Measurements from ENCODE around the gene SLC12A5. TPM values are rescaled to one million over a fixed set of nuclear protein-coding genes. Genes with fewer than 3 reads are reported as not detected.
A peak's percentile ranks its signal among the peaks of the same experiment; 100 is the strongest.

SLC12A5 gene
- total and polyA plus RNA-seq, 12 donors: 0.28 to 1.3 (median 1.0) TPM; not detected in 8

GRCh38 chr20:46040902-46041535 is 12.0 kb downstream of the SLC12A5 start:
- no peaks in the 10 kb centered on the region for H3K36me3 ChIP-seq
- WGBS, 2 donors: 23 to 24% methylated on average over 18 of the region's 18 CpGs
- ATAC-seq (peak in 1 of 8 donors; percentile 48), DNase-seq (peak in 1 of 2 donors; percentile 34)
- H3K4me1 ChIP-seq: no peaks in the 10 kb centered on the region
- intact Hi-C loops (cut with DNase I): no loop called here
- peaks cover 0 to 56% (median 37%) of the 10 kb centered on the region in 7 donors for H3K27me3 ChIP-seq
- no peak overlapping the region for H3K4me3 ChIP-seq
- no peak overlapping the region for H3K27ac ChIP-seq
- TF ChIP-seq, protein P1, sequence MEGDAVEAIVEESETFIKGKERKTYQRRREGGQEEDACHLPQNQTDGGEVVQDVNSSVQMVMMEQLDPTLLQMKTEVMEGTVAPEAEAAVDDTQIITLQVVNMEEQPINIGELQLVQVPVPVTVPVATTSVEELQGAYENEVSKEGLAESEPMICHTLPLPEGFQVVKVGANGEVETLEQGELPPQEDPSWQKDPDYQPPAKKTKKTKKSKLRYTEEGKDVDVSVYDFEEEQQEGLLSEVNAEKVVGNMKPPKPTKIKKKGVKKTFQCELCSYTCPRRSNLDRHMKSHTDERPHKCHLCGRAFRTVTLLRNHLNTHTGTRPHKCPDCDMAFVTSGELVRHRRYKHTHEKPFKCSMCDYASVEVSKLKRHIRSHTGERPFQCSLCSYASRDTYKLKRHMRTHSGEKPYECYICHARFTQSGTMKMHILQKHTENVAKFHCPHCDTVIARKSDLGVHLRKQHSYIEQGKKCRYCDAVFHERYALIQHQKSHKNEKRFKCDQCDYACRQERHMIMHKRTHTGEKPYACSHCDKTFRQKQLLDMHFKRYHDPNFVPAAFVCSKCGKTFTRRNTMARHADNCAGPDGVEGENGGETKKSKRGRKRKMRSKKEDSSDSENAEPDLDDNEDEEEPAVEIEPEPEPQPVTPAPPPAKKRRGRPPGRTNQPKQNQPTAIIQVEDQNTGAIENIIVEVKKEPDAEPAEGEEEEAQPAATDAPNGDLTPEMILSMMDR (IDR thresholded peaks at IDR 0.05): no peak
- no peaks in the 10 kb centered on the region for H3K9me3 ChIP-seq

DNA sequence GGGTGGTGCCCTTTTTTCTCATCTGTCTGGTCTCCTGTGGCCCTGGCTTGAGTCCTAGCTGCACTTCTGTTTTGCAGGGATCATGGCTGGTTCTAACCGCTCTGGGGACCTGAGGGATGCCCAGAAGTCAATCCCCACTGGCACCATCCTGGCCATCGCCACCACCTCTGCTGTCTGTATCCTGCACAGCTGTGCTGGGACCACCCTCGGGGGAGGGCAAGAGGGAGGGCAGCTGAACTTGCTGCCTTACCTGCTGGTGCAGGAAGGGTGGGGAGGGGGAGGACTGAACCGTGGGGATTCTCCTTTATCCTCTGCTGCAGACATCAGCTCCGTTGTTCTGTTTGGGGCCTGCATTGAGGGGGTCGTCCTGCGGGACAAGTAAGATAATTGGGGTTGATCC is 14.5 kb downstream of the SLC12A5 start:
- H3K4me1 ChIP-seq: no peaks in the 10 kb centered on the region
- H3K9me3 ChIP-seq: no peaks in the 10 kb centered on the region
- no peak overlapping the region for H3K4me3 ChIP-seq
- ATAC-seq (no peak), DNase-seq (no peak)
- H3K27ac ChIP-seq: no peak overlapping the region
- 46 to 51% methylated on average over 7 of the region's 7 CpGs for WGBS, 2 donors
- H3K27me3 ChIP-seq: peaks cover 0 to 71% (median 45%) of the 10 kb centered on the region in 7 donors
- H3K36me3 ChIP-seq: no peaks in the 10 kb centered on the region
- intact Hi-C loops (cut with DNase I): no loop called here
- TF ChIP-seq, protein P1 (IDR thresholded peaks at IDR 0.05): no peak

- no peaks in the 10 kb centered on the region for H3K9me3 ChIP-seq
- H3K27ac ChIP-seq: no peak overlapping the region
- TF ChIP-seq, protein P1 (IDR thresholded peaks at IDR 0.05): no peak
- 76 to 79% methylated on average over 6 of the region's 6 CpGs for WGBS, 2 donors
- ATAC-seq (peak in 1 of 8 donors; percentile 29), DNase-seq (no peak)
- H3K4me1 ChIP-seq: no peaks in the 10 kb centered on the region
- no peaks in the 10 kb centered on the region for H3K36me3 ChIP-seq
- no peak overlapping the region for H3K4me3 ChIP-seq
- H3K27me3 ChIP-seq: peaks cover 0 to 76% (median 45%) of the 10 kb centered on the region in 7 donors
- intact Hi-C loops (cut with DNase I): no loop called here
Measured at GRCh38 chr20:46044896-46045295, 15.9 kb downstream of the SLC12A5 start.

DNA sequence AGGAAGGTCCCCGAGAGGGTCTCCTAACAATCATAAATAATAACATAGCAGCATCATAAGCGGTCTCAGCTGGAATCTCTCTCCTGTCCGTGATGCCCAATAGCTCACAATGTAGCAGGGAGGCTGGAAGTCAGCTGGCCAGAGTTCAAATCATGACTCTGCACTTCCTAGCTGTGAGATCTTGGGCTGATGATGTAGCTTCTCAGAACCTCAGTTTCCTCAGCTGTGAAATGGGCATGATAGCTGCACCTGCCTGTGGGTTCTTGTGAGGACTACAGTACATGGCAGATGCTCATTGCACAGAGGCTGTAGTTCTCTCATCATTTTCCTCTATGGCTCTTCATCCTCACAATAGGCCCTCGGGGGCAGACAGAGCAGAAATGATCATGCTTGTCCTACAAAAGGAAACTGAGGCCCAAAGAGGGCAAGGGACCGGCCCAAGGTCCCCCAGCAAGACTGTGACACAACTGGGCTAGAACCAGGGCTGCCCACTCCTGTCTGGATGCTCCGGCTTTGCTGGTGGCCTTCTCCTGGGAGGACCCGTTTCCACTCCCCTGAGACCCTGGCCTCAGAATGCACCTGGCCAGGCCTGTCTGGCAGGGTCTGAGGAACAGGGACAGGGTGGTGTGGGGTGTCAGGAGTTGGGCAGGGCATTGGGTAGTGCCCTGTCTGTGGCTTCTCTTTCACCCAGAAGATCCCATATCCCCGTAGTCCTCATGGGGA is 17.7 kb downstream of the SLC12A5 start:
- ATAC-seq (no peak), DNase-seq (no peak)
- TF ChIP-seq, protein P1 (IDR thresholded peaks at IDR 0.05): no peak
- Histone ChIP-seq H3K4me1 (no peaks in the 10 kb centered on the region), H3K9me3 (no peaks in the 10 kb centered on the region), H3K27me3 (peaks cover 0 to 64% (median 38%) of the 10 kb centered on the region in 7 donors), H3K27ac (no peak overlapping the region), H3K4me3 (no peak overlapping the region), H3K36me3 (no peaks in the 10 kb centered on the region)
- WGBS, 2 donors: 73 to 85% methylated on average over 8 of the region's 8 CpGs
- intact Hi-C loops (cut with DNase I): no loop called here

All from heart right ventricle (tissue), 16 donors.